Stimulated activated CD8-positive, alpha-beta memory T cell treated with anti-CD3 and anti-CD28 coated beads, Interleukin-4, amount 100 ng/mL, for 48 hours (primary cell): ENCODE results near the gene IVNS1ABP.
"Not testable (repeated sequence)": the region's sequence is repeated elsewhere in the genome, so short reads cannot be mapped to it uniquely, and the experiment has no call there.

Experiments
- DNase-seq: peaks from one replicate; pipeline ENCODE4 v3.0.0-alpha.2; 2020

The IVNS1ABP gene

DNA sequence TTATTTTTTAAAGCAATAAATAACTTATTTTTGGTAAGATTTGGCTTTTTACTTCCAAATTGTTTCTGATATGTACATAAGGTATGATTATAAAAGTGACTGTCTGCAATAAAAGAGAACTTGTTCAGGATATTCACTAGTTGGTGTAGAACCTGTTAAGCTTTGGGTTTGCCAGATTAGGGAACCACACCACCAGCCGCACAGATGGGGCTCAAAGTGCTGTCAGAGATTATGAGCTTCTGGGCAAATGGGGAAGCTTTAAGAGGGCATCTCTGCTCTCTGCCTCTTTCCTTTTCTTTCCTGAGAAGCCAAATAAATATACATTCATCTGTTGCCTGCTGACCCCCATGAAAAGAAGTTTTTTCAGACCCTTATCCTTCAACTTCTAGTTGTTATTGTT is 25.4 kb downstream of the IVNS1ABP start:
- no peak for DNase-seq

DNA sequence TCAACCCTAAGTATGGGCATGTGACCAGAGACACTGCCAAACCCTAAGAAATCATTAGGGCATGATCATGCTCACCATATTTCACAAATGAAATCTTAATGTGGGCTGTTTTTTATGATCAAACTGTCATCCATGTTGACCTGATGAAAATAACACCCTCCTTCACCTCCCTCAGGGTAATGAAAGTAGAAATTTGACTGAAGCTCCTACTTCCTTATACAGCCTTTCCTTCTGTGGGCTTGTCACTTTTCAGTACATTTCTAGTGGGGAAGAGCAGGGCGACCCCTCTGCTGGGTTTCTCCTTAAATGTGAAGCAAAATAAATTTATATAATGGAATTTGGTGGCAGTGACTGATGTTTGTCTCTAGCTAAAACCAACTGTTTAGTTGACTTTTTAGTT is 25.9 kb downstream of the IVNS1ABP start:
- no peak for DNase-seq

DNA sequence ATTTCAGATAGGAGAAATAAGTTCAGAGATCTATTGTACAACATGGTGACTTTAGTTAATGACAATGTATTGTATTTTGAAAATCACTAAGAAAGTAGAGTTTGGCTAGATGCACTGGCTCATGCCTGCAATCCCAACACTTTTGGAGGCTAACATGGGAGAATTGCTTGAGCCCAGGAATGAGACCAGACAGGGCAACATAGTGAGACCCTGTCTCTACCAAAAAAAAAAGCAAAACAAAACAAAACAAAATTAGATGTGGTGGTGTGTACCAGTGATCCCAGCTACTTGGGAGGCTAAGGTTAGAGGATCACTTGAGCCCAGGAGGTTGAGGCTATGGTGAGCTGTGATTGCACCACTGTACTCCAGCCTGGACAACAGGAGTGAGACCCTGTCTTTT is 27.2 kb downstream of the IVNS1ABP start:
- no peak for DNase-seq

DNA sequence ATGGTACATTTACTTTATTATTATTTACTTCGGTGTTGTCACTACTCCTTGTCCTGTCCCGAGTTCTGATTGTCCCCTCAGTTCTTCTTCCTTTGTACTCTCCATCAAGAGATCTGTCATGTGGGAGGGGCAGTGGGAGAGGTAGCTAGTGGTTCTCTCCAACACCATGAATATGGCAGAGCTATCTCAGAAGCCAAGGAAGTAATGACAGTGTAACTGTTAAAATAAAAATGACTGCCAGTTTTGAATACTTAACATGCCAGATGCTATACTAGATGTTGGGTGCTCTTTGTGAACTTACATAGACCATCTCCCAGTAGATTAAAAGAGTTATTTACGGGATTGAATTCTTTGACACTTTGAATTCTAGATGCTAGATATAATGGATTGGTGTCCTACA is 28.6 kb downstream of the IVNS1ABP start:
- no peak for DNase-seq

DNA sequence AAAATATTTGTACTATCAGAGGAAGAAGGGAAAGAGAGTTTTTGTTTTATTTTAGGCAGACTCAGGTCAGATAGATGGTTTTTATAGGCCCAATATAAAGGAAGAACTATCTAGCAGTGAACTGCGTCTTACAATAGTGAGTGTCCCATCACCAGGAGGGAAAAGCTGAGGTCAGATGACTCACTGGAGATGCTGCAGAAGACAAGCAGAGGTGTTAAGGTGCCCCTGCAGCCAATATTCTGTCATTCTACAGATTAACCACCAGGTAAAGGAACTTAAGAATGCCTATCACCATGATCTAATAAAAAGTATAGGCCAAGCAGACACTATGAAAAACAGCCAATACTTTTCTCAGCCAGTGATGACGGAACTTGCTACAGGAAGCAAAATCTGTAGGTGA is 29.6 kb downstream of the IVNS1ABP start:
- no peak for DNase-seq

DNA sequence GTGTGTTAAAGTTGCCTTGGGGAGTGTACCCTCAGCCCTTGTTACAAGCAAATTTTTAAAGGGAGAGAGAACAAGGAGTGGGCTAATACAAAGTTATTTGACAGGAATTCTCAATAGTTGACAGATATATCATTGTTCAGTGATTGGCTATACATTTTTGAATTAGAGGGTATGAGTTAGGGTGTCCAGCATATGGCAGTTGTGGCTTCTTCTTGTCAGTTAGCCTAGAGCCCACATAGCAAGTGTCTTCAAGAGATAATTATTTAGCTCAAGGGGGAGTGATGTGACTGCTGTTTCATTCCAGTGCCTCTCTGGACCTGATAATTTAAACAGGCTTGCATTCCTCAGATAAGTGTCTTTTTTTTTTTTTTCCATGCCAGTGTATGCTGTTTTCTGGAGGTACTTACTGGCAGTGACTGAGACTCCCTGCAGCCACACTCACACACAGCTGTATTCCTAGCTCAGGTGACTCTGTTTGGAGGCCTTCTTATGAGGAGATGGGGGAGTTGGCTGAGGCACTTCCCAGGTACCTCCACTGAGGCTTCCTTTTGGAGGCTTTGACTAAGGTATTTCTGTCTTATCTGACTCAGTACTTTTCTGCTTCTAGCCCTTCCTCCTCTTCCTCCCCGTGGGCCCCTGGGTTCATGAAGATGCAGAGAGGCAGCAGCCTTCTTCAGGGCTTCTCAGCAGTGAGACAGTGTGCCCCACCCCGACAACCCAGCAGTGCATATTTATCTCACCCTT is 32.3 kb downstream of the IVNS1ABP start:
- DNase-seq, result no peak

DNA sequence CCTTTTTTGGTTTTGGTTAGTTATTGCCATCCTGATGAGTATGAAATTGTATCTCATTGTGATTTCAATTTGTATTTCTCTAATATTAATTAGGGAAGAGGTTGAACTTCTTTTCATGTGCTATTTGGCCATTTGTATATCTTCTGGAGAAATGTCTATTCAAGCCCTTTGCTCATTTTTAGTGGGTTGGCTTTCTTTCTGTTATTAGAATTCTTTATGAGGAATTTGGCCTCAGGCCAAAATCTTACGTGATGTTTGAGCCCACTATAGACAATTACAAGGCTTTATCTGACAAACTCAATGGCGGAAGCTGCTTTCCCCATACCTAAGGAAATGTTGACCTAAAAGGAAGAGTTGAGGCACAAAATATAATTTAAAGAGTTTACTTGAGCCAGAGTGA is 32.9 kb downstream of the IVNS1ABP start:
- no peak for DNase-seq

DNA sequence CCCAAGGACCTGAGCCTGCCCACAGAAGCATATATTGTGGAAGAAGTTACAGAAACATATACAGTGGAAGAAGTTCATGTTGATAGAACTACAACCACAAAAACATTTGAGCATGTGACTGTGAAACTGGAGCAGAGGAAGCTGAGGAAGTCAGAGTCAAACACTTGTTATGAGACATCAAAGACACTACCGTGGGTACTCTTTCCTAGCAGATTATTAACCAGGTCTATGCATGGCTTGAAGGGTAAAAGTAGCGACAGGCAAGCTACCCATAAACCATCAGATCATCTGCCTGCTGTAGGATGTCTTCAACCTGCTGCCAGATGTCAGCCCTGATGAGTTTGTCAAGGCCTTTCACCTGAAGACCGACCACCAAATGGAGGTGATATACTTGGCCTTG is 35.8 kb downstream of the IVNS1ABP start:
- DNase-seq, result no peak

DNA sequence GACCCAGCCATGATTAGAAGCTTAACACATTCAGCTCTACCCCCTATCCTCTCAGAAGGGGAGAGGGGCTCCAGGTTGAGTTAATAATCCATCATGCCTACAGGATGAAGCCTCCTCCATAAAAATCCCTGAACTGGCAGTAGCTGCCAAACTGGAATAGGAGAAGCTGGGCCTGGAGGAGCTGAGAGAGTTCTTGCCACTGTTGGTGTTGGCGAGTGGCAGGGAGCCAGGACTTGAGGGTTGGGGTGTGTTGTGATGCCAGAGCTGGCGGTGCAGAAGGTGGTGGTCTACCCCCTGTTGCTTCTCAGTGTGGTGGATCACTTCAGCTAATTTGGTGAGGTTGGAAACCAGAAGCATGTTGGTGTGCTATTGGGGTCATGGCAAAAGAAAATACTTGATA is 36.5 kb downstream of the IVNS1ABP start:
- DNase-seq, result no peak

- DNase-seq, result no peak
Observed at GRCh38 chr1:185279571-185279970, 37.5 kb downstream of the IVNS1ABP start.

- DNase-seq, result no peak
Observed at GRCh38 chr1:185271921-185272320, 45.1 kb downstream of the IVNS1ABP start.

DNA sequence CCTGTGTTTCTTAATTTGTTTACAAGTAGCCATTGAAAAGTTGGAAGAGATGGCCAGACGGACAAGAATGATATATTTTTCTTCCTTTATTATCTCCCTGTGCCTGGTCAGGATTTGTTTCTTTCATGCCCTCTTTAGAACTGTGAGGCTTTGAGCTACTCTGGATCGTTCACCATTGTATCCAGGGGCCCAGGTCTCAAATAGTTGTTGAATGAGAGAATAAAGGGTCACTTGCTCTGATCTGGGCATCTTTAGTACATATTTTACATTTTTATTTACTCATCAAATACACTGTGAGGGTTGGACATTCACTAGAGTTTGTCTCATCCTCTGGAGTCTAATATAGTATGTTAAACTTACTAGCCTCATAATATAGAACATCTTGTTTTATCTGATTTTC is 48.7 kb downstream of the IVNS1ABP start:
- no peak for DNase-seq

- no peak for DNase-seq
Observed at GRCh38 chr1:185267701-185268100, 49.3 kb downstream of the IVNS1ABP start.

- DNase-seq, result no peak
Observed at GRCh38 chr1:185267301-185267700, 49.7 kb downstream of the IVNS1ABP start.

GRCh38 chr1:185265314-185265713 is 51.7 kb downstream of the IVNS1ABP start:
- DNase-seq, result no peak

DNA sequence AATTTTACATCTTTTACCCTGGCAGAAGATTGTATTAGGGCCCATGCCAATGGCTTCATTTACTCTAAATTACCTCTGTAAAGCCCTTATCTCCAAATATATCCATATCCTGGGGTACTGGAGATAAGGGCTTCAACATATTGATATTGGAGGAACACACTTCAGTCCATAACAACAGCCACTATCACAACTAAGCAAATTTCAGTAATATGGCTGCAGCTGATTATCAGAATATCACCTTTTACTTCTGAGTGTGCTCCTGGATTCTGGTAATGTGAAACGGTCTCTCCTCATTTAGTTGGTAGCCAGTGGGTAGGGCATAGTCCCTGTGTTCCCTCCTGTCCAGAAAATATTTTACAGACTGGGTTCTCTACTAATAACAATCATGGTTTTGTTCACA is 53.3 kb downstream of the IVNS1ABP start:
- no peak for DNase-seq

GRCh38 chr1:185263292-185263691 is 53.8 kb downstream of the IVNS1ABP start:
- no peak for DNase-seq

DNA sequence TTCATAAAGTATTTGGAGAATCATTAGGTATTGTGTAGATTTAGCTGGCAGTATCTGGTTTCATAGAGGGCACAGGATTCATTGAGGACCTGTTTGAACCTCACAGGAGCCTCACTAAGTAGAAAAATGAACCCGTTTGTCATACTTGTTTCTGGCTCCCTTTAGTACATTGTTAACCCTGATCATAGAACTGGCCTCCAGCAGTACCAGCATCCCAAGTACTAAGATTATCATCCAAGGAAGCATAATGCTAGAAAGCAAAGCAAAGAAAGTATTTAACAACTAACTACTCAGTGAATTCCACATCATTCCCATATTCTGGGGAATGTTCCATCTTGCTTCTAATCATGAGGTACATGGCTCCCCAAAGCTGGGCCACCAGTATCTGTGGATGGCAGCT is 54.9 kb downstream of the IVNS1ABP start:
- no peak for DNase-seq

- no peak for DNase-seq
Observed at GRCh38 chr1:185260611-185261010, 56.4 kb downstream of the IVNS1ABP start.

- no peak for DNase-seq
Observed at GRCh38 chr1:185258676-185259075, 58.4 kb downstream of the IVNS1ABP start.

- no peak for DNase-seq
Observed at GRCh38 chr1:185257950-185258208, 59.2 kb downstream of the IVNS1ABP start.

DNA sequence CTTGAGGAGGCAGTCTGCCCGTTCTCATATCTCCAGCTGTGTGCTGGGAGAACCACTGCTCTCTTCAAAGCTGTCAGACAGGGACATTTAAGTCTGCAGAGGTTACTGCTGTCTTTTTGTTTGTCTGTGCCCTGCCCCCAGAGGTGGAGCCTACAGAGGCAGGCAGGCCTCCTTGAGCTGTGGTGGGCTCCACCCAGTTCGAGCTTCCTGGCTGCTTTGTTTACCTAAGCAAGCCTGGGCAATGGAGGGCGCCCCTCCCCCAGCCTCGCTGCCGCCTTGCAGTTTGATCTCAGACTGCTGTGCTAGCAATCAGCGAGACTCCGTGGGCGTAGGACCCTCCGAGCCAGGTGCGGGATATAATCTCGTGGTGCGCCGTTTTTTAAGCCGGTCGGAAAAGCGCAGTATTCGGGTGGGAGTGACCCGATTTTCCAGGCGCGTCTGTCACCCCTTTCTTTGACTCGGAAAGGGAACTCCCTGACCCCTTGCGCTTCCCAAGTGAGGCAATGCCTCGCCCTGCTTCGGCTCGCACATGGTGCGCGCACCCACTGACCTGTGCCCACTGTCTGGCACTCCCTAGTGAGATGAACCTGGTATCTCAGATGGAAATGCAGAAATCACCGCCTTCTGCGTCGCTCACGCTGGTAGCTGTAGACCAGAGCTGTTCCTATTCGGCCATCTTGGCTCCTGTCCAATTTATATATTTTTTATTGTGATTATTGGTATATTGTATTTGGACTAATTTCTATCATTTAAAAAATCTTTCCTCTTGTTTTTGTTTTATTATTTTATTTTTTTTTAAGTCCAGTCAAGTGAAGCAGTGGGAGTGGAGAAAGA is 59.7 kb downstream of the IVNS1ABP start:
- not testable (repeated sequence) for DNase-seq

DNA sequence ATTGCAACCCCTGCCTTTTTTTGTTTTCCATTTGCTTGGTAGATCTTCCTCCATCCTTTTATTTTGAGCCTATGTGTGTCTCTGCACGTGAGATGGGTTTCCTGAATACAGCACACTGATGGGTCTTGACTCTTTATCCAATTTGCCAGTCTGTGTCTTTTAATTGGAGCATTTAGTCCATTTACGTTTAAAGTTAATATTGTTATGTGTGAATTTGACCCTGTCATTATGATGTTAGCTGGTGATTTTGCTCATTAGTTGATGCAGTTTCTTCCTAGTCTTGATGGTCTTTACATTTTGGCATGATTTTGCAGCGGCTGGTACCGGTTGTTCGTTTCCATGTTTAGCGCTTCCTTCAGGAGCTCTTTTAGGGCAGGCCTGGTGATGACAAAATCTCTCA is 61.4 kb downstream of the IVNS1ABP start:
- not testable (repeated sequence) for DNase-seq

GRCh38 chr1:185252404-185252803 is 64.6 kb downstream of the IVNS1ABP start:
- not testable (repeated sequence) for DNase-seq

DNA sequence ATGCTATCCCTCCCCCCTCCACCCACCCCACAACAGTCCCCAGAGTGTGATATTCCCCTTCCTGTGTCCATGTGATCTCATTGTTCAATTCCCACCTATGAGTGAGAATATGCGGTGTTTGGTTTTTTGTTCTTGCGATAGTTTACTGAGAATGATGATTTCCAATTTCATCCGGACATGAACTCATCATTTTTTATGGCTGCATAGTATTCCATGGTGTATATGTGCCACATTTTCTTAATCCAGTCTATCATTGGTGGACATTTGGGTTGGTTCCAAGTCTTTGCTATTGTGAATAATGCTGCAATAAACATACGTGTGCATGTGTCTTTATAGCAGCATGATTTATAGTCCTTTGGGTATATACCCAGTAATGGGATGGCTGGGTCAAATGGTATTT is 65.1 kb downstream of the IVNS1ABP start:
- not testable (repeated sequence) for DNase-seq
